GM19395 (cell line): ENCODE data around the gene ADK.
"Not testable (repeated sequence)": the region's sequence is repeated elsewhere in the genome, so short reads cannot be mapped to it uniquely, and the experiment has no call there.

ENCODE experiments used
- ATAC-seq: cut with Tn5 transposase; IDR thresholded peaks from one replicate; pipeline ENCODE4 v1.9.1; 2021; ENCODE audit warnings: mild to moderate bottlenecking, moderate library complexity; ENCODE audit not compliant: unreplicated experiment

The ADK gene

GRCh38 chr10:74460812-74461211 is 309.8 kb downstream of the ADK start:
- no peak for ATAC-seq

GRCh38 chr10:74474022-74474713 is 323.1 kb downstream of the ADK start:
- ATAC-seq = no peak

GRCh38 chr10:74476162-74476706 is 325.2 kb downstream of the ADK start:
- ATAC-seq = not testable (repeated sequence)

GRCh38 chr10:74480778-74481177 is 329.8 kb downstream of the ADK start:
- no peak for ATAC-seq

GRCh38 chr10:74483356-74483755 is 332.3 kb downstream of the ADK start:
- ATAC-seq = no peak

GRCh38 chr10:74485283-74485682 is 334.3 kb downstream of the ADK start:
- ATAC-seq = no peak

- ATAC-seq = no peak
Measured at GRCh38 chr10:74486659-74487058, 335.6 kb downstream of the ADK start.

GRCh38 chr10:74488907-74489306 is 337.9 kb downstream of the ADK start:
- no peak for ATAC-seq

GRCh38 chr10:74490551-74490950 is 339.5 kb downstream of the ADK start:
- no peak for ATAC-seq

GRCh38 chr10:74491014-74491413 is 340.0 kb downstream of the ADK start:
- ATAC-seq = no peak

- not testable (repeated sequence) for ATAC-seq
Measured at GRCh38 chr10:74496276-74496675, 345.3 kb downstream of the ADK start.

GRCh38 chr10:74498664-74499063 is 347.6 kb downstream of the ADK start:
- not testable (repeated sequence) for ATAC-seq

- ATAC-seq = no peak
Measured at GRCh38 chr10:74500026-74500704, 349.1 kb downstream of the ADK start.

GRCh38 chr10:74500816-74501215 is 349.8 kb downstream of the ADK start:
- ATAC-seq = no peak

GRCh38 chr10:74502963-74503608 is 352.1 kb downstream of the ADK start:
- ATAC-seq = no peak

- no peak for ATAC-seq
Measured at GRCh38 chr10:74507951-74508350, 356.9 kb downstream of the ADK start.

GRCh38 chr10:74510594-74510993 is 359.6 kb downstream of the ADK start:
- no peak for ATAC-seq

- ATAC-seq = no peak
Measured at GRCh38 chr10:74511051-74511450, 360.0 kb downstream of the ADK start.

GRCh38 chr10:74514322-74514721 is 363.3 kb downstream of the ADK start:
- ATAC-seq = no peak

- ATAC-seq = no peak
Measured at GRCh38 chr10:74518061-74518460, 367.0 kb downstream of the ADK start.

GRCh38 chr10:74521526-74521925 is 370.5 kb downstream of the ADK start:
- ATAC-seq = no peak

GRCh38 chr10:74523199-74523598 is 372.2 kb downstream of the ADK start:
- ATAC-seq = no peak
